VCaP (cell line): ENCODE results near the gene TSGA10.
A peak's percentile ranks its signal among the peaks of the same experiment; 100 is the strongest.
"Not testable (repeated sequence)": the region's sequence is repeated elsewhere in the genome, so short reads cannot be mapped to it uniquely, and the experiment has no call there.

Source experiments
- H3K27ac ChIP-seq: fragments of 450-650 bp; 2 replicates; pipeline ENCODE4 v1.5.1; 2017
- CTCF ChIP-seq: fragments of 450-650 bp; conservative IDR thresholded peaks from 2 replicates; pipeline ENCODE4 v1.5.1; 2017; ENCODE audit warnings: mild to moderate bottlenecking, moderate library complexity

The TSGA10 gene

GRCh38 chr2:99150706-99151105, 4.0 kb downstream of the TSGA10 start:
- H3K27ac ChIP-seq = no peak overlapping the region
- no peak for TF ChIP-seq CTCF

- peak within 1 kb of the TSS; percentile 85 for H3K27ac ChIP-seq
- no peak for TF ChIP-seq CTCF
Measured at GRCh38 chr2:99141110-99142108, 13.3 kb downstream of the TSGA10 start, which contains the start of gene C2orf15. Gene C2orf15, plus strand, starts transcription at chr2:99141707. Its CDS starts 8,852 bp downstream, at chr2:99150559.

- peak overlapping the region; percentile 85 for H3K27ac ChIP-seq
- no peak for TF ChIP-seq CTCF
Measured at GRCh38 chr2:99140860-99141109, 14.0 kb downstream of the TSGA10 start.

GRCh38 chr2:99140056-99140859, 14.5 kb downstream of the TSGA10 start:
- no peak for TF ChIP-seq CTCF
- H3K27ac ChIP-seq = peak overlapping the region; percentile 85

- no peak for TF ChIP-seq CTCF
- no peak overlapping the region for H3K27ac ChIP-seq
Measured at GRCh38 chr2:99139003-99139402, 15.7 kb downstream of the TSGA10 start.

- H3K27ac ChIP-seq = not testable (repeated sequence)
Measured at GRCh38 chr2:99135044-99135556, 19.6 kb downstream of the TSGA10 start.

- H3K27ac ChIP-seq = no peak overlapping the region
- TF ChIP-seq CTCF = no peak
Measured at GRCh38 chr2:99127981-99128380, 26.8 kb downstream of the TSGA10 start.
